AG10803 (cell line): ENCODE results near the gene GPR162.

Source experiments
- DNase-seq: peaks from one replicate; pipeline ENCODE4 v3.0.0; 2010; ENCODE audit warnings: low read depth
- H3K4me3 ChIP-seq: 2 replicates; pipeline ENCODE4 v1.5.1; 2011; ENCODE audit warnings: mild to moderate bottlenecking, low read length, control low read depth
- TF ChIP-seq, protein P1 (sequence below): conservative IDR thresholded peaks from 2 replicates; pipeline ENCODE4 v1.5.1; 2011; ENCODE audit warnings: mild to moderate bottlenecking, low read length, control low read depth, inconsistent platforms

The GPR162 gene

DNA sequence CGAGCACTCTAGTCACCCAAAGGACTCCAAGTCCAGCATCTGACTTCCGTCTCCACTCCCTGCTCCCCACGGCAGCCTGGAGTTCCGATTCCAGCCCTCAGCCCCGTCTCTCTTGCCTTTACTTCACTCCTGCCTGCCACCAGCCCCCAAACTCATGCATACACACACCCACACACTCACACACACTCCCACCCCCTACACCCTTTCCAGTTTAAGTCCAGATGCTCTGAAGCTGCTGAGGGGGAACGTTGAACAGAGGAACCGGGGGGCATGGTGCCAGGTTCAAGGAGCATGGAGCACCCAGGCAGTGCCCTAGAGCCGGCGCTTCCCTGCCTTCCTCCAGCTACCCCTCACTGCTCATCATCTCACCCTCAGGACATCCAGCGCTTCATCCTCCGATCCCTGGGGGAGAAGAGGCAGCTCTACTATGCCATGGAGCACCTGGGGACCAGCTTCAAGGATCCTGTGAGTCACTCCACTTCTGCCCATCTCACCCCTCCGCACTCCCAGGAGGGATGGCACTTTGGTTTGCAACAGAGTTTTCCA lies 9.9 kb downstream of the GPR162 start:
- no peak for DNase-seq
- no peak overlapping the region for H3K4me3 ChIP-seq
- TF ChIP-seq, protein P1, sequence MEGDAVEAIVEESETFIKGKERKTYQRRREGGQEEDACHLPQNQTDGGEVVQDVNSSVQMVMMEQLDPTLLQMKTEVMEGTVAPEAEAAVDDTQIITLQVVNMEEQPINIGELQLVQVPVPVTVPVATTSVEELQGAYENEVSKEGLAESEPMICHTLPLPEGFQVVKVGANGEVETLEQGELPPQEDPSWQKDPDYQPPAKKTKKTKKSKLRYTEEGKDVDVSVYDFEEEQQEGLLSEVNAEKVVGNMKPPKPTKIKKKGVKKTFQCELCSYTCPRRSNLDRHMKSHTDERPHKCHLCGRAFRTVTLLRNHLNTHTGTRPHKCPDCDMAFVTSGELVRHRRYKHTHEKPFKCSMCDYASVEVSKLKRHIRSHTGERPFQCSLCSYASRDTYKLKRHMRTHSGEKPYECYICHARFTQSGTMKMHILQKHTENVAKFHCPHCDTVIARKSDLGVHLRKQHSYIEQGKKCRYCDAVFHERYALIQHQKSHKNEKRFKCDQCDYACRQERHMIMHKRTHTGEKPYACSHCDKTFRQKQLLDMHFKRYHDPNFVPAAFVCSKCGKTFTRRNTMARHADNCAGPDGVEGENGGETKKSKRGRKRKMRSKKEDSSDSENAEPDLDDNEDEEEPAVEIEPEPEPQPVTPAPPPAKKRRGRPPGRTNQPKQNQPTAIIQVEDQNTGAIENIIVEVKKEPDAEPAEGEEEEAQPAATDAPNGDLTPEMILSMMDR: no peak

DNA sequence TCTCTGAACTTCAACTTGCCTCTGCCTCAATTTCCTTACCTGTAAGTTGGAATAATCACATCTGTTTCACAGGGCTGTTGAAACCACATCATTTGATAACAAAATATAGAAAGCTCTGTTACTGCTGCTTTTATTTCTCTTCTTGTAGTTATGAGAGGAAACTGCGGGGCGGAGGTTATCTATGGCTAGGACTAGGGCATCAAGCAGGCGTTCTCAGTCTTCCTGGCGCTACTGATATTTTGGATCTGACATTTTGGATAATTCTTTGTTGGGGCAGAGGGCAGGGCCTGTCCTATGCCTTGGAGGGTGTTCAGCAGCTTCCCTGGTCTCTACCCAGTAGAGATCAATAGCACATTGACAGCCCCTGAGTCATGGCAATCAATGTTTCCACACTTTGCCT lies 10.5 kb downstream of the GPR162 start:
- TF ChIP-seq, protein P1: no peak
- no peak for DNase-seq
- H3K4me3 ChIP-seq: no peak overlapping the region

DNA sequence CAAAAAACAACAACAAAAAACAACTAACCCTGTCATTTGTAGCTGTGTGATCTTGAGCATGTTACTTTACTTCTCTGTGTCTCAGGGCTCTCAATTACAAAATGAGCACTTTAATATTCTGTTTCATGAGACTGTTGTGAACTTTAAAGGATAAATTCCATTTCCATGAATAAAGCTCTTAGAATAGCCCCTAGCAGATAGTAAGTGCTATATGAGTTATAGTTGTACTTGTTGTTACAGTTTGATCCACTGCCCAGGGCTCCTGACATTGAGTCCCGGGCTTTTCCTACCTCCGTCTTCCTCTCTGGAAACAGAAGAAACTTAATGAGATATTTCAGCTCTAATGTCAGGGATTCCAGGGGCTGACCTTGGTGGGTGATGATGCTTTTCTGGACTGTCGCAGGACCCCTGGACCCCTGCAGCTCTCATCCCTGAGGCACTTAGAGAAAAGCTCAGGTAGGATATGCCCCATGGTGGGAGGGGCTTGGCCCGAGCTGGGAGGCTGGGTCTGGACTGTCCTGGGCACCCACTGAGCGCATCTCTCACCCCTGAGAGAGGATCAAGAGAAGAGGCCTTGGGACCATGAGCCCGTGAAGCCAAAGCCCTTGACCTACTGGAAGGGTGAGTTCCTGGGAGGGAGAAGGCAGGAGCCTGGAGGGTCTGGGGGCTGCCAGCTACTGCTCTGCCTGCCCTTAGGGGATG lies 11.7 kb downstream of the GPR162 start:
- H3K4me3 ChIP-seq: no peak overlapping the region

DNA sequence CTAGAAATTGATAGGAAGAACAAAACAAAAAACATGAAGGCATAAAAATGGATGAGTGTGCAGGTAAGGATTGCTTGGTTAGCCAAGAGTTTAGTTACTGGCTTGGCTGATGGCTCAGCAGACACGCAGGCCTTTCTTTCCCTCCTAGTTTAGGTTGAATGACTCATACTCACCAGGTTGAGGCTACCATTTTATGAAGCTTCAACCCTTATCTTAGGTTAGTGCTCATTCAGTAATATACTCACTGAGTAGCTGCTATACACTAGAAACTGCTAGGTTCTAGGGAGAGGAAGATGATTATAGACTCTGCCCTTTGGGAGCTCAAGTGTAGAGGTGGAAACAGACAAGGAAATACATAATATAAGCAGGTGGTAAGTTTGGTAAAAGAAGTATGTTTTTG lies 12.6 kb downstream of the GPR162 start:
- DNase-seq: no peak

More for the DNA sequence above, 11.7 kb downstream of the GPR162 start:
- DNase-seq: no peak
- TF ChIP-seq, protein P1: no peak

DNA sequence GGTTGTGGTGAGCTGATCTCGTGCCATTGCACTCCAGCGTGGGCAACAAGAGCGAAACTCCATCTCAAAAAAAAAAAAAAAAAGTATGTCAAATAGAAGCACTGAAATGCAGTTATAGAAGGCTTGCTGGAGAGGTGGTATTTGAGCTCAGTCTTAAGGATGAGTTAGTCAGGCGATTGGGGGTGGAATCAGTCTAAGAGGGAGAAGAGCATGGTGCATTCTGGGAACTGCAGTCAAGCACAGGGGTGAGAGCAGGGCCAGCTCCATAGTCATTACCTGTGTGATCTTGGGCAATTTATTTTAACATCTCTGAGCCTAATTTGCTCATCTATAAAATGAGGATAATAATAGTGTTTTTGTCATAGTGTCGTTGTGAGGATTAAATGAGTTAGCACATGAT lies 13.3 kb downstream of the GPR162 start:
- TF ChIP-seq, protein P1: no peak
- DNase-seq: no peak

More for the DNA sequence above, 12.6 kb downstream of the GPR162 start:
- no peak overlapping the region for H3K4me3 ChIP-seq
- TF ChIP-seq, protein P1: no peak

DNA sequence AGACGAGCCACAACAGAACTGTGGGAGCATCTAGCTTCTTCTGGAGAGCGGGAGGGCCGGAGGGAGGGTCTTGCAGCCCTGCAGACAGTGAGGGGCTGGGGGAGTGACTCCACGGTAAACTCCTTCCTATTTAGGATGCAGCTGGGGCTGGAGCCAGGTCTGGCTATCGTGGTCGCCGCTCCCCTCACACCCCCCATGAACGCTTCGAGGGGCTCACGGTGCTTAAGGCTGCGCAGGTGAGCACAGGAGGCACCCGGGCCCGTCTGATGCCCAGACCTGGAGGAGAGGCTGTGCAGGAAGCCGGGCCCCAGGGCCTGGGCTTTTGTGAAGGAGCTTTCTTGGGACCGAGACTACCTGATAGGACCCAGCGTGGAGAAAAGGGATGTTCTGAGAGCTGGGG lies 15.2 kb downstream of the GPR162 start:
- TF ChIP-seq, protein P1: no peak
- DNase-seq: no peak
- H3K4me3 ChIP-seq: no peak overlapping the region

More for the DNA sequence above, 13.3 kb downstream of the GPR162 start:
- H3K4me3 ChIP-seq: no peak overlapping the region
